LNCAP (cell line): ENCODE results near the gene SMAD9.

ENCODE experiments used
- TF ChIP-seq, protein P1 (sequence below): fragments of 450-650 bp; IDR thresholded peaks from 2 replicates; pipeline ENCODE4 v1.5.1; 2017; ENCODE audit warnings: mild to moderate bottlenecking

The SMAD9 gene

GRCh38 chr13:36841391-36841790 lies 78.6 kb downstream of the SMAD9 start:
- TF ChIP-seq, protein P1, sequence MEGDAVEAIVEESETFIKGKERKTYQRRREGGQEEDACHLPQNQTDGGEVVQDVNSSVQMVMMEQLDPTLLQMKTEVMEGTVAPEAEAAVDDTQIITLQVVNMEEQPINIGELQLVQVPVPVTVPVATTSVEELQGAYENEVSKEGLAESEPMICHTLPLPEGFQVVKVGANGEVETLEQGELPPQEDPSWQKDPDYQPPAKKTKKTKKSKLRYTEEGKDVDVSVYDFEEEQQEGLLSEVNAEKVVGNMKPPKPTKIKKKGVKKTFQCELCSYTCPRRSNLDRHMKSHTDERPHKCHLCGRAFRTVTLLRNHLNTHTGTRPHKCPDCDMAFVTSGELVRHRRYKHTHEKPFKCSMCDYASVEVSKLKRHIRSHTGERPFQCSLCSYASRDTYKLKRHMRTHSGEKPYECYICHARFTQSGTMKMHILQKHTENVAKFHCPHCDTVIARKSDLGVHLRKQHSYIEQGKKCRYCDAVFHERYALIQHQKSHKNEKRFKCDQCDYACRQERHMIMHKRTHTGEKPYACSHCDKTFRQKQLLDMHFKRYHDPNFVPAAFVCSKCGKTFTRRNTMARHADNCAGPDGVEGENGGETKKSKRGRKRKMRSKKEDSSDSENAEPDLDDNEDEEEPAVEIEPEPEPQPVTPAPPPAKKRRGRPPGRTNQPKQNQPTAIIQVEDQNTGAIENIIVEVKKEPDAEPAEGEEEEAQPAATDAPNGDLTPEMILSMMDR, result no peak

- TF ChIP-seq, protein P1, result no peak
Measured at GRCh38 chr13:36840718-36841250, 79.3 kb downstream of the SMAD9 start.

DNA sequence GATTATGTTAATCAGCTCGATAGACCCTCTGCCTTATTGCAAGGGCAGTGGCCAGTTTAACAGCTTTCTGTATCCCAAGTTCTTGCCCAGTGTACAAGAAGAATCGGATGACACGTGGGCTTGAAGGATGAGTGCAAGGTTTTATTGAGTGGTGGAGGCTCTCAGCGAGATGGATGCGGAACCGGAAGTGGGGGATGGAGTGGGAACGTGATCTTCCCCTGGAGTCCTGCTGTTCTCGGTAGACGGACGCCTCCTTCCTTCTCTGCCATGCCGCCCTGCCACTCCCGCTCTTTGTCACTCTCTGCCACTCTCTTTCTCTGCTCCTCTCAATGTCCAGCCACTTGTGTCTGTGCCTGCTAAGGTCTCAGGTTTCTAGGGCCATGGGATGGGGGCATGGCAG lies 80.1 kb downstream of the SMAD9 start:
- TF ChIP-seq, protein P1, result no peak

GRCh38 chr13:36839281-36839680 lies 80.8 kb downstream of the SMAD9 start:
- TF ChIP-seq, protein P1, result no peak

DNA sequence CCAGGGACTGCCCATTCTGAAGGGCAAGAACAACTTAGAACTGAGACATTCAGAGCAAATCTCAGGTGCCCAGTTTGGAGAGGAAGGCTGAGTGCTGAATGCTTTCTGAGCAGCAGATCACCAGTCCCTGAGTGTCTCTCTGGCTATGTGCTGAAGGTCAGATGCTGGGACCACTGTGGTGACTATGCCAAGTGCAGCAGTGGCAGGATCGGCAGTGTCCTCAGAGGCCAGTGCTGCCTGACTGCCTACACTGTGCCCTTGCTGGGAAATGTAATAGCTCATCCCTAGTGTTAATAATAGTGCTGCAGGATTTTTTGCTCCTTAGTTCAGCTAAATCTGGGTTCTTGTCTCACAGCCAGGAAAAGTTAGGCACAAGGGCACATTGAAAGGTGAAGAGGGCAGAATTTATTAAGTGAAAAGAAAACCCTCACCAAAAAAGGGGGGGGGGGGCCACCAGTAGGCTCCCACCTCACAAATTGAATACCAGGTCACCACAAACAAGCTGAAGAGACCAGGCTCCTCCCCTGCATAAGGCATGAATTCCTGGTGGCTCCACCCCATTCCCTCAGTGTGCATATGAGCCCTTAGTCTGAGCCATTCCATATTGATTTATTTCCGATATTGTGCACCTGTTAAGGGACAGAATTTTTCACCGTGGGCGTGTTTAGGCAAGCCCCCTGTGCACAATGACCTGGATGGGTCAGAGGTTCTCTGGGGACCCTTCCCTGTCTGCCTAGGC lies 82.5 kb downstream of the SMAD9 start:
- TF ChIP-seq, protein P1, result no peak

DNA sequence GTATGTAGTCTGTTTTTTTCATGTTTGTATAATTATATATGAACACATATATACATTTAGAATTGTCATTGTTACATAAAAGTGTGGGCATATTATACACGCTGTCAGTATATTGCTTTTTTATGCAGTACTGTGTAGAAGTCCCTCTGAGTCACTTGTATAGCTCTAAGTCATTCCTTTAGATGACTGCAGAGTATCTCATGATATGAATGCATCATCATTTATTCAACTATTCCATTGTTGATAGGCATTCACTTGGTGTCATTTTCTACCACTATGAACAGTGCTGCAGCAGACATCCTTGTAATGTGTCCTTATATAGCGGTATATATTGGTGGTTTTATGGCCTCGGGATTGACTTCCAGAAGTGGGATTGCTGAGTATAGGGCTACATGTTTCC lies 85.7 kb downstream of the SMAD9 start:
- TF ChIP-seq, protein P1, result no peak

DNA sequence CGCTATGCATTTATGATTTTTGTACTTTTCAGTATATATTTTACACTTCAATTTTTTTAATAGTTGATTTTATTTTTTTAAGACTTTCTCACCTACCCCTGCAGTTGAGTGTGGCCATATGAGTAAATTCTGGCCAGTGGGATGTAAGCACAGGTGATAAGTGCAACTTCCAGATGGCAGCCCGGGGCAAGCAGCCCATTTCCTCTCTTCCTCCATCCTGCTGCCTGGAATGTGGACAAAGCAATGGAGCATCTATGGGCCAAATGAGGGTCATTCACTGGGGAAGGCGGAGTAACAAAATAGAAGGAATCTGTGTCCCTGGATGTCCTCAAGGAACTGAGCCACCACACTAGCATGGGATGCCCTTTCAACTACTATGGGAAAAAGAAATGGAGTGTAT lies 88.7 kb downstream of the SMAD9 start:
- TF ChIP-seq, protein P1, result no peak

- TF ChIP-seq, protein P1, result no peak
Measured at GRCh38 chr13:36829753-36830152, 90.3 kb downstream of the SMAD9 start.
